Mesenchymal stem cell (in vitro differentiated cells and primary cell): ENCODE data around the gene TRAPPC2L.

Experiments
- DNase-seq: peaks from one replicate; pipeline ENCODE4 v3.0.0-alpha.2; 2013
- H2AFZ ChIP-seq: one replicate; pipeline ENCODE4 v1.6.1; 2013; ENCODE audit warnings: low read depth, mild to moderate bottlenecking, control low read depth, inconsistent platforms, low read length, moderate library complexity
- H2AK5ac ChIP-seq: 2 replicates; pipeline ENCODE4 v1.6.1; 2013; ENCODE audit warnings: low read length, moderate library complexity, mild to moderate bottlenecking, inconsistent platforms; ENCODE audit not compliant: severe bottlenecking
- H2BK120ac ChIP-seq: one replicate; pipeline ENCODE4 v1.6.1; 2013; ENCODE audit warnings: low read depth, mild to moderate bottlenecking, inconsistent platforms, low read length, moderate library complexity
- H2BK12ac ChIP-seq, 2 experiments: one replicate each; pipeline ENCODE4 v1.6.1; 2013; ENCODE audit warnings: inconsistent platforms in 2 of 2, low read length in 2 of 2, mild to moderate bottlenecking in 2 of 2, moderate library complexity in 2 of 2, control low read depth in 1 of 2
- H2BK15ac ChIP-seq: one replicate; pipeline ENCODE4 v1.6.1; 2013; ENCODE audit warnings: mild to moderate bottlenecking, low read depth, inconsistent platforms; ENCODE audit not compliant: poor library complexity, severe bottlenecking
- H2BK5ac ChIP-seq: 2 replicates; pipeline ENCODE4 v1.6.1; 2013; ENCODE audit warnings: low read depth, mild to moderate bottlenecking, low read length, control low read depth, inconsistent platforms; ENCODE audit not compliant: poor library complexity, severe bottlenecking
- H3K14ac ChIP-seq, 2 experiments: one replicate each; pipeline ENCODE4 v1.6.1; 2013; ENCODE audit warnings: inconsistent platforms in 2 of 2, low read length in 2 of 2, control low read depth in 1 of 2, mild to moderate bottlenecking in 1 of 2, moderate library complexity in 1 of 2
- H3K18ac ChIP-seq, 2 experiments: one replicate each; pipeline ENCODE4 v1.6.1; 2013; ENCODE audit warnings: inconsistent platforms in 2 of 2, low read length in 2 of 2, control low read depth in 1 of 2, low read depth in 1 of 2, mild to moderate bottlenecking in 1 of 2
- H3K23ac ChIP-seq, 2 experiments: one replicate each; pipeline ENCODE4 v1.6.1; 2013; ENCODE audit warnings: inconsistent platforms in 2 of 2, low read length in 2 of 2, mild to moderate bottlenecking in 2 of 2, moderate library complexity in 2 of 2, control low read depth in 1 of 2
- H3K27ac ChIP-seq: 2 replicates; pipeline ENCODE4 v1.5.1; 2013; ENCODE audit warnings: mild to moderate bottlenecking, moderate library complexity, low read length, control low read depth, inconsistent platforms; ENCODE audit not compliant: poor library complexity, severe bottlenecking
- H3K27me3 ChIP-seq, 2 experiments: 2 replicates each; pipeline versions ENCODE4 v1.6.1 to v1.7.0; 2013; ENCODE audit warnings: low read length in 2 of 2, mild to moderate bottlenecking in 2 of 2, moderate library complexity in 2 of 2, control low read depth in 1 of 2, inconsistent platforms in 1 of 2; ENCODE audit not compliant: control insufficient read depth in 1 of 2, insufficient read depth in 1 of 2
- H3K36me3 ChIP-seq, 2 experiments: 2 replicates each; pipeline versions ENCODE4 v1.6.1 to v1.7.0; 2013; ENCODE audit warnings: low read length in 2 of 2, control low read depth in 1 of 2, inconsistent platforms in 1 of 2, low read depth in 1 of 2, mild to moderate bottlenecking in 1 of 2; ENCODE audit not compliant: insufficient read depth in 2 of 2, control insufficient read depth in 1 of 2
- H3K4ac ChIP-seq, 2 experiments: one replicate each; pipeline ENCODE4 v1.6.1; 2013; ENCODE audit warnings: inconsistent platforms in 2 of 2, low read length in 2 of 2, mild to moderate bottlenecking in 2 of 2, moderate library complexity in 2 of 2, control low read depth in 1 of 2, low read depth in 1 of 2
- H3K4me1 ChIP-seq: 2 replicates; pipeline ENCODE4 v1.6.1; 2013; ENCODE audit warnings: low read depth, low read length, control low read depth; ENCODE audit not compliant: control insufficient read depth, insufficient read depth
- H3K4me2 ChIP-seq: 2 replicates; pipeline ENCODE4 v1.6.1; 2013; ENCODE audit warnings: low read length, mild to moderate bottlenecking, inconsistent platforms; ENCODE audit not compliant: poor library complexity, severe bottlenecking
- H3K4me3 ChIP-seq, 2 experiments: 2 replicates each; pipeline versions ENCODE4 v1.5.1 to v1.7.0; 2013; ENCODE audit warnings: low read length in 2 of 2, mild to moderate bottlenecking in 2 of 2, control low read depth in 1 of 2, low read depth in 1 of 2; ENCODE audit not compliant: insufficient read depth in 1 of 2
- H3K79me1 ChIP-seq: replicated peaks from 2 replicates; pipeline ENCODE4 v1.6.1; 2013; ENCODE audit warnings: mild to moderate bottlenecking, control low read depth, low read length, inconsistent platforms; ENCODE audit not compliant: poor library complexity, severe bottlenecking
- H3K9ac ChIP-seq: 2 replicates; pipeline ENCODE4 v1.7.0; 2013; ENCODE audit warnings: mild to moderate bottlenecking, low read length, moderate library complexity
- H3K9me3 ChIP-seq: 2 replicates; pipeline ENCODE4 v1.7.0; 2013; ENCODE audit warnings: mild to moderate bottlenecking, low read length; ENCODE audit not compliant: control insufficient read depth
- H4K8ac ChIP-seq: one replicate; pipeline ENCODE4 v1.6.1; 2013; ENCODE audit warnings: inconsistent platforms, mild to moderate bottlenecking, low read length, moderate library complexity
- H4K91ac ChIP-seq: one replicate; pipeline ENCODE4 v1.6.1; 2013; ENCODE audit warnings: mild to moderate bottlenecking, low read length, inconsistent platforms
- WGBS: methylation state at CpG from one replicate; pipeline ENCODE4 v1.1.7; 2013; ENCODE audit warnings: mixed read lengths; 5-methylcytosine and 5-hydroxymethylcytosine counted together

Gene TRAPPC2L

DNA sequence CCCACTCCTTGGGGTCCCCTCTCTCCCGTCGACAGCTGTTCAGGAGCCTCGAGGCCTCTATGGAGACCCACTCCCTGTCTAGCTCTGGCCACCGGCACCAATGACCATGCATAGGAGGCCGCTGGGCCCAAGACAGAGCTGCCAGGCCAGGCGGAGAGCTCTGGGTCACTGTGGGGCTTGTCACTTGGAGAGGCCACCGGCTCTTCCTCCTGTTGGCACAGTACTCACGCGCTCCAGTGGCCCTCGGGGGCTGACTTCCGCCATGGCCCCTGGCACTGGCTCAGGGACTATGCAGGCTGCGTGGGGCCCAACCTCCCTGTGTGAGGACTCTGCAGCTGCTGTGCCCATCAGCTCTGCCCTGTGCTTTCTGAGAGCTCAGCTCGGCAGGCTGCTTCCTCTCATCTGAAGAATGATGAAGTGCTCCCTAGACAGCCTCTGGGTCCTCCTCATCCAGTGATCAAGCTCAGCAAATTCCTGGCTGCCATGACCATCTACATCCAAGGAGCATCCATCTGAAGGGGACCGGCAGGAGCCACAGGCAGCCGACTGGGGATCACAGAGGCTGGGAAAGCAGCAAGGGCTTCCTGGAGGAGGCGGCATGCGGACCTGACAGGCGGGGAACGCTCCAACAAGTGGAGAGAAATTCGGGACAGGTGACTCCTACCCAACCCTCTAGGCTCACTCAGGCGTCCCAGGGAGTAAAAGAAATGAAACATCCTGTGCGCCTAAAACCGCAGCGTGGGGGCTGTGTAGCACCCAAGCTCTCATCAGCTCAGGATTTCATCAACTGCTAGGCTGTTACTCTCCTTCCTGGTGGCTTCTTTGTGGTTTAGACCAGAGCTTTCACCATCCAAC lies 17.0 kb upstream of the TRAPPC2L start:
- H3K14ac ChIP-seq: no peak overlapping the region
- 94% methylated on average over 24 of the region's 24 CpGs for WGBS
- H3K4ac ChIP-seq: no peak overlapping the region
- H4K8ac ChIP-seq: no peak overlapping the region
- H3K4me1 ChIP-seq: no peaks in the 10 kb centered on the region
- H3K4me3 ChIP-seq: no peak overlapping the region
- no peak overlapping the region for H2BK12ac ChIP-seq
- H3K4me2 ChIP-seq: no peak overlapping the region
- H2AK5ac ChIP-seq: no peak overlapping the region
- no peak overlapping the region for H2BK120ac ChIP-seq
- no peak overlapping the region for H4K91ac ChIP-seq
- H3K18ac ChIP-seq: no peak overlapping the region
- H3K79me1 ChIP-seq: peaks cover 12% of the 10 kb centered on the region
- H3K23ac ChIP-seq: no peak overlapping the region
- no peak overlapping the region for H2BK15ac ChIP-seq
- no peak overlapping the region for H3K27ac ChIP-seq
- no peak for DNase-seq
- H2AFZ ChIP-seq: no peak overlapping the region
- no peaks in the 10 kb centered on the region for H3K9me3 ChIP-seq
- no peaks in the 10 kb centered on the region for H3K27me3 ChIP-seq
- peaks cover 48 to 87% of the 10 kb centered on the region in 2 experiments for H3K36me3 ChIP-seq
- no peak overlapping the region for H3K9ac ChIP-seq
- no peak overlapping the region for H2BK5ac ChIP-seq

DNA sequence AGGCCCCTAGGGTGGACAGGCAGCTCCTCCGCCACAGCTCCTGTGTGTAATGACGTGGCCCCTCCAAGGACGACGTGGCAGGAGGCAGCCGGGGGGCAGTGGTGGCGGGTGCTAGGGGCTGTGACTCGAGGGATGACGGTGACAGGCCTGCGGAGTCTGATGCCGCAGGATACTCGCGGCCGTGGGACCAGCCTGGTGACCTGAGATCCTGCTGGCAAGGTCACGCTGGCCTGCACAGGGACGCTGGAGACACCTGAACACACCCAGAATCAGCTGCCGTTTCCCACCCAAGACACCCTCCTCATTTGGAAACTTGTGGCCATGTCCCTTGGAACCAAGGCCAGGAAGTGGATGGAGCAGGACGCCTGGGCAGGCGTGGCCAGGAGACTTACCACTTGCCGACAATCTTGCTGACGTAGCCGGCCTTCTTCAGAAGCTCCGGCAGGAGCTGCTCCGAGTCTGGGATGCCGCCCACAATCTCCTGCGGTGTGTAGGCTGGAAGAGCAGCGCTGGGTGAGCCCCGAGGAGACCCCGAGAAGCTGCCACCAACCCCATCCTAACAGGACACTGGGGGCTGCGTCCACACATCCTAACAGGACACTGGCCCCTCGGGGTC lies 16.2 kb upstream of the TRAPPC2L start:
- no peak overlapping the region for H3K27ac ChIP-seq
- no peak overlapping the region for H2BK120ac ChIP-seq
- H3K27me3 ChIP-seq: no peaks in the 10 kb centered on the region
- no peak overlapping the region for H3K4me2 ChIP-seq
- H3K4me3 ChIP-seq: no peak overlapping the region
- H2BK12ac ChIP-seq: no peak overlapping the region
- H3K79me1 ChIP-seq: peaks cover 12% of the 10 kb centered on the region
- H3K9me3 ChIP-seq: no peaks in the 10 kb centered on the region
- H4K8ac ChIP-seq: no peak overlapping the region
- H3K14ac ChIP-seq: no peak overlapping the region
- WGBS: 96% methylated on average over 30 of the region's 30 CpGs
- H2BK5ac ChIP-seq: no peak overlapping the region
- no peak overlapping the region for H2AK5ac ChIP-seq
- no peak overlapping the region for H3K4ac ChIP-seq
- H3K9ac ChIP-seq: no peak overlapping the region
- no peak overlapping the region for H2BK15ac ChIP-seq
- no peak overlapping the region for H4K91ac ChIP-seq
- H3K36me3 ChIP-seq: peaks cover 43 to 80% of the 10 kb centered on the region in 2 experiments
- H3K18ac ChIP-seq: no peak overlapping the region
- no peak overlapping the region for H2AFZ ChIP-seq
- no peak overlapping the region for H3K23ac ChIP-seq
- no peaks in the 10 kb centered on the region for H3K4me1 ChIP-seq
- DNase-seq: no peak

DNA sequence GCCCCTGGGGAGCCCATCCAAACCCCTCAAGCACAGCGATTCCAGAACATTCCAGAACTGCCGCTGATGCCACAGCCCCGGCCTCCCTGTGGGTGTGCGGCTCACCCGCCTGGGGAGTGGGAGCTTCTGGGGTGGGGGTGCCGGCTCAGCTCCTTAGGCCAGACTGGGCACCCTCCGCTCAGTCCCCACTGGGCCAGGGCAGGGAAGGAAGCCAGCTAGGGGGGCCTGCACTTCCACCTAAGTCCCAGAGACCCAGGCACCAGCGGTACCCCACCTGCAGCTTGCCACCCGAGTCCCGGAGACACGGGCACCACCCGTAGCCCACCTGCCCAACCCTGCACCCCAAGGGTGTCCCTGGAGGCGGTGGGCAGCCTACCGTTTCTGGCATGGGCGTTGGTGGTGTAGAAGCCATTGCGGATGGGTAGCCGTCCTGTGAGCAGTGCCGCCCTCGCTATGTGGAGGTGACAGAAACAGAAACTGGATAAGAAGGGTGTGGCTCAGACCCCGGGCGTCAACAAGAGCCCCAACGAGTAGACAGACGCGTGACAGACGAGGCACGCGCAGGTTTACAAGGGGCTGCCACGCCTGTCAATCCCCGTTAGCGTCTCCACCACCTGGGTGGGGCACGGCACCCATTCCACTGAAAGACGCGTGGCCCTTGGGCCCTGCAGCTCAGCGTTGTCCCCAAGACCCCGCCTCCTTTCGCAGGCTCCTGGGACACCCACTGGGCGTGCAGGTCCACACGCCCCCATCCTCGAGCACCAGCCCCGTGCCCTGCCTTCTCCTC lies 15.2 kb upstream of the TRAPPC2L start:
- 97% methylated on average over 38 of the region's 40 CpGs for WGBS

DNA sequence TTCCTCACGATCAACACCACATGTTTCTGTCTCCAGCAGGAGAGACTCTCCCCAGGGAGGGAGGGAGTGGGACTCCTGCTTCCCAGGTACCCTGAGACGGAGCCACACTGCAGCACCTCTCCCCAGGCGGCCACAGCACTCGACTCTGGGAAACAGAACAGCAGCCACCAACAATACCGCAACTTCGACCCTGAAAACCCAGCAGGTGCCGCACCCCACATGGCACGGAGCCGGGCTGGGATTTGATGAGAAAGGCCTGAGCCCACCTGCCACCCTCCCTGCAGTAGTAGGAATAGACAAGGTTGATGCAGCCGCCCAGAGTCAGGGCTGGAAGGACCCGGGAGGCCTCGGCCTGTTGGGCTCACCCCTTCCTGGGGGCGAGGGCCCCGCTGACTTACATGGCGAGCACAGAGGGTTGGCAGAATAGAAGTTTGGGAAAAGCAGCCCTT lies 14.6 kb upstream of the TRAPPC2L start:
- 88% methylated on average over 15 of the region's 15 CpGs for WGBS
- H2BK5ac ChIP-seq: no peak overlapping the region

More for the DNA sequence above, 15.2 kb upstream of the TRAPPC2L start:
- Histone ChIP-seq H2AFZ (no peak overlapping the region), H2BK12ac (no peak overlapping the region), H3K27ac (no peak overlapping the region), H2AK5ac (no peak overlapping the region), H3K9me3 (no peaks in the 10 kb centered on the region), H3K14ac (no peak overlapping the region), H2BK5ac (no peak overlapping the region), H3K18ac (no peak overlapping the region), H3K4me3 (no peak overlapping the region), H2BK15ac (no peak overlapping the region), H4K8ac (no peak overlapping the region), H3K23ac (no peak overlapping the region), H3K9ac (no peak overlapping the region), H3K79me1 (peaks cover 12% of the 10 kb centered on the region), H4K91ac (no peak overlapping the region), H3K4me2 (no peak overlapping the region), H2BK120ac (no peak overlapping the region), H3K27me3 (no peaks in the 10 kb centered on the region), H3K36me3 (peaks cover 39 to 74% of the 10 kb centered on the region in 2 experiments), H3K4ac (no peak overlapping the region), H3K4me1 (no peaks in the 10 kb centered on the region)
- no peak for DNase-seq

More for the DNA sequence above, 14.6 kb upstream of the TRAPPC2L start:
- Histone ChIP-seq H3K23ac (no peak overlapping the region), H3K9ac (no peak overlapping the region), H3K27me3 (no peaks in the 10 kb centered on the region), H3K9me3 (no peaks in the 10 kb centered on the region), H3K27ac (no peak overlapping the region), H2BK120ac (no peak overlapping the region), H3K4me3 (no peak overlapping the region), H4K91ac (no peak overlapping the region), H3K4ac (no peak overlapping the region), H2AFZ (no peak overlapping the region), H3K79me1 (peaks cover 13% of the 10 kb centered on the region), H4K8ac (no peak overlapping the region), H3K36me3 (peaks cover 39 to 71% of the 10 kb centered on the region in 2 experiments), H3K18ac (no peak overlapping the region), H3K14ac (no peak overlapping the region), H2BK15ac (no peak overlapping the region), H3K4me2 (no peak overlapping the region), H2BK12ac (no peak overlapping the region), H2AK5ac (no peak overlapping the region), H3K4me1 (no peaks in the 10 kb centered on the region)
- no peak for DNase-seq
